ENCODE data around the gene SLC6A18.

Gene SLC6A18, protein sequence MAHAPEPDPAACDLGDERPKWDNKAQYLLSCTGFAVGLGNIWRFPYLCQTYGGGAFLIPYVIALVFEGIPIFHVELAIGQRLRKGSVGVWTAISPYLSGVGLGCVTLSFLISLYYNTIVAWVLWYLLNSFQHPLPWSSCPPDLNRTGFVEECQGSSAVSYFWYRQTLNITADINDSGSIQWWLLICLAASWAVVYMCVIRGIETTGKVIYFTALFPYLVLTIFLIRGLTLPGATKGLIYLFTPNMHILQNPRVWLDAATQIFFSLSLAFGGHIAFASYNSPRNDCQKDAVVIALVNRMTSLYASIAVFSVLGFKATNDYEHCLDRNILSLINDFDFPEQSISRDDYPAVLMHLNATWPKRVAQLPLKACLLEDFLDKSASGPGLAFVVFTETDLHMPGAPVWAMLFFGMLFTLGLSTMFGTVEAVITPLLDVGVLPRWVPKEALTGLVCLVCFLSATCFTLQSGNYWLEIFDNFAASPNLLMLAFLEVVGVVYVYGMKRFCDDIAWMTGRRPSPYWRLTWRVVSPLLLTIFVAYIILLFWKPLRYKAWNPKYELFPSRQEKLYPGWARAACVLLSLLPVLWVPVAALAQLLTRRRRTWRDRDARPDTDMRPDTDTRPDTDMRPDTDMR

DNA sequence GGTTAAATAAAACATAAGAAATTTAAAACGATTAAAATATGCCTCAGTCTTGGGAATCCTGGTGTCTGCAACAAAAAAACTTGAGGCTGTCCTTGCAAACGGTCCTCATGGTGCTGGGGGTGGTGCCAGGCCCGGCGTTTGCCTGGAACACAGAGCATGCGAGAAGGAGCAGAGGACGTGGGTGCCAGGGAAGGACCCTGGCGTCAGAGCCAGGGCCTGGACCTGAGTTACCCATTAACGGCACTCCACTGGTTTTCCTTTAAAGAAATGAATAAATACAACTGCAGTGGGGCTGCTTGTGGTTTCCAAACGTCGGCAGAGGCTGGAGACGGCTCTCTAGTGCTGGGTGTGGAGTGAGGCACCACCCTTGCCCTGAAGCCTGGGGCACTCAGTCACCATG lies at the start of gene SLC6A18:
Gene SLC6A18, plus strand, starts transcription at position 301 of the 400 bp plus-strand sequence. Its CDS starts 97 bp downstream, at position 398.
- Histone ChIP-seq H3K36me3 (ENCODE audit: control insufficient read depth, low read length) (no peaks in the 10 kb centered on the region), H3K27me3 (ENCODE audit: control insufficient read depth, low read length) (no peaks in the 10 kb centered on the region), H3K27ac (ENCODE audit: low read depth, low read length) (no peak within 1 kb of the TSS), H3K4me1 (ENCODE audit: control insufficient read depth, low read length) (no peaks in the 10 kb centered on the region), H3K9me3 (ENCODE audit: control insufficient read depth, insufficient read depth, low read length) (peaks cover 5% of the 10 kb centered on the region; the same call in 1 of the 2 replicates), H3K79me2 (ENCODE audit: control insufficient read depth, low read length) (no peaks in the 10 kb centered on the region), H4K20me1 (ENCODE audit: control insufficient read depth, insufficient read depth, low read depth, low read length) (no peaks in the 10 kb centered on the region), H3K4me3 (ENCODE audit: low read length) (no peak within 1 kb of the TSS), H3K4me2 (ENCODE audit: low read length) (no peak within 1 kb of the TSS), H3K9me2 (replicated peaks; ENCODE audit: control insufficient read depth, low read length) (no peaks in the 10 kb centered on the region), H3F3A (ENCODE audit: control insufficient read depth, insufficient read depth) (no peaks in the 10 kb centered on the region)
- TF ChIP-seq, protein P1, sequence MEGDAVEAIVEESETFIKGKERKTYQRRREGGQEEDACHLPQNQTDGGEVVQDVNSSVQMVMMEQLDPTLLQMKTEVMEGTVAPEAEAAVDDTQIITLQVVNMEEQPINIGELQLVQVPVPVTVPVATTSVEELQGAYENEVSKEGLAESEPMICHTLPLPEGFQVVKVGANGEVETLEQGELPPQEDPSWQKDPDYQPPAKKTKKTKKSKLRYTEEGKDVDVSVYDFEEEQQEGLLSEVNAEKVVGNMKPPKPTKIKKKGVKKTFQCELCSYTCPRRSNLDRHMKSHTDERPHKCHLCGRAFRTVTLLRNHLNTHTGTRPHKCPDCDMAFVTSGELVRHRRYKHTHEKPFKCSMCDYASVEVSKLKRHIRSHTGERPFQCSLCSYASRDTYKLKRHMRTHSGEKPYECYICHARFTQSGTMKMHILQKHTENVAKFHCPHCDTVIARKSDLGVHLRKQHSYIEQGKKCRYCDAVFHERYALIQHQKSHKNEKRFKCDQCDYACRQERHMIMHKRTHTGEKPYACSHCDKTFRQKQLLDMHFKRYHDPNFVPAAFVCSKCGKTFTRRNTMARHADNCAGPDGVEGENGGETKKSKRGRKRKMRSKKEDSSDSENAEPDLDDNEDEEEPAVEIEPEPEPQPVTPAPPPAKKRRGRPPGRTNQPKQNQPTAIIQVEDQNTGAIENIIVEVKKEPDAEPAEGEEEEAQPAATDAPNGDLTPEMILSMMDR (IDR thresholded peaks at IDR 0.05; ENCODE audit: low read depth, low read length, poor library complexity, severe bottlenecking), result no peak
- TF ChIP-seq EZH2phosphoT487 (IDR thresholded peaks at IDR 0.05; ENCODE audit: borderline replicate concordance, low read length), result no peak

DNA sequence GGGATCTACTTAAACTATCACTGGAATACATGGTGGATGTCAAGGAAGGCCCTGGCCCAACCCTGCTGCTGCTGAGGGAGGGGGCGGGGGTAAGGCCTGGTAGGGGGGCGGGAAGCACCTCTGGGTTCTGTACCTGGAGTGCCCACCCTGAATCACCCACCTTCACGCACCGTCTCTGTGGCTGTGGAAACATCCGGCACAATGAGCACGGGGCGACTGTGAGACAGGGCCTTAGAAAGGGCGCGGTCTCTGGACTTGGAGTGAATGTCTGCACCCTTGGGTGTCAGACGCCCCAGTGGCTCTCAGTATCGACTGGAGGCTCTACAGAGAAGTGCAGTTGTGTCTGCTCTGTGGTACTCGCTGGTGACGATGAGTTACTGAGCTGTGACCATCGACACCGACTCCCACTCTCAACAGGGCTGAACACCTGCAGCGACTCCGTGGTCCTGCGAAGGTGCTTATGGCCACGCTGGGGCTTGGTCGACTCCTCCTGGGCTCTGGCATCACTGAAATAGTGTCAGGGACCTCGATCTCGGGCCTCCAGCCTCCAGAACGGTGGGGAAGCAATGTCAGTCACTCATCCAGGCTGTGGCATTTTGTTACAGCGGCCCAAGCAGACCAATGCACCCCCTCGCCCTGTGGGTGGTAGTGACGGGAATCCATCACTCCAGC lies 49.2 kb upstream of the SLC6A18 start:
- H3K4me2 ChIP-seq (ENCODE audit: low read length), result no peak overlapping the region
- H3K9me2 ChIP-seq (replicated peaks; ENCODE audit: control insufficient read depth, low read length), result no peaks in the 10 kb centered on the region
- TF ChIP-seq, protein P1 (IDR thresholded peaks at IDR 0.05; ENCODE audit: low read depth, low read length, poor library complexity, severe bottlenecking), result no peak
- no peak for TF ChIP-seq EZH2phosphoT487 (IDR thresholded peaks at IDR 0.05; ENCODE audit: borderline replicate concordance, low read length)
- no peaks in the 10 kb centered on the region for H3K79me2 ChIP-seq (ENCODE audit: control insufficient read depth, low read length)
- no peaks in the 10 kb centered on the region for H4K20me1 ChIP-seq (ENCODE audit: control insufficient read depth, insufficient read depth, low read depth, low read length)
- H3K27ac ChIP-seq (ENCODE audit: low read depth, low read length), result no peak overlapping the region
- H3K4me3 ChIP-seq (ENCODE audit: low read length), result no peak overlapping the region
- no peaks in the 10 kb centered on the region for H3F3A ChIP-seq (ENCODE audit: control insufficient read depth, insufficient read depth)
- no peaks in the 10 kb centered on the region for H3K36me3 ChIP-seq (ENCODE audit: control insufficient read depth, low read length)
- H3K4me1 ChIP-seq (ENCODE audit: control insufficient read depth, low read length), result no peaks in the 10 kb centered on the region
- H3K9me3 ChIP-seq (ENCODE audit: control insufficient read depth, insufficient read depth, low read length), result no peaks in the 10 kb centered on the region
- no peaks in the 10 kb centered on the region for H3K27me3 ChIP-seq (ENCODE audit: control insufficient read depth, low read length)

DNA sequence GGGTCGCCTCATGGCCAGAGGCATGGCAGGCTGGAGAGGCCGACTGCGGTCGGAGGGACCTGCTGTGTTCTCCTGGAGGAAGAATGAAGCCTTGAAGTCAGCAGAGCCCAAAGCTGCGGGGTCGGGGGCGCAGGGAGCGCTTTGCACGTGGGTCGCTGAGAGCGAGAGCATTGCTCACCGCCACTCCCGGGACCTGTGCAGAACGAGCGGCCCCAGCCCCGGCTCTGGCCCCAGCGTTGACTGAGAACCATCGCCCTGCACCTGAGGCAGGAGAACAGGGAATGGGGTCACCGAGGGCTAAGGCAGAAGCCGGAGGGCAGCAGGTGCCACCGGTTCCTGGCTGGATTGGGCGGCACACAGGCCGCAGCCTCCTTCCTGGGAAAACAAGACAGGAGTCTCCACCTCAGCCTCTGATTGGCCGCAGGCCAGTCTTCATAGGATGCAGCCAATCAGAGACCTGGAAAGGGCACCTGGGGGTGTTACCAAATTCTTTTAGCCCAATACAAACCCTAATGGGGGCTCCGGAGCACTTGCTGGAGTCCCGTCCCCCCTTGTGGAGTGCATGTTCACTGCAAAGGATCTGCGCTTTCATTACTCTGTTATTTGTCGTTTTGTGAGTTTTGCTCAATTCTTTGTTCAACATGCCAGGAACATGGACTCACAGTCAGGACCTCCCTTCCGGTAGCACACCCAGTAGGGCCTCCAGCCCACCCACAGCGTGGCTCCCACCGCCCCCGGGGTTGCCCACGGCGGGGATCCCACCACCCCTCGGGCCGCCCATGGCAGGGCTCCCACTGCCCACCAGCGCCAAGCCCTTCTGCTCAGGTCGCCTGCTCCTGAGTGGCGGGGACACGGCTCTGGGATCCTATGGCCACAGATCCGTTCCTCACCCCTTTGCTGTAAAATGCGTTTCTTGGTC lies 48.4 kb upstream of the SLC6A18 start:
- H3K4me2 ChIP-seq (ENCODE audit: low read length), result no peak overlapping the region
- no peaks in the 10 kb centered on the region for H3K9me3 ChIP-seq (ENCODE audit: control insufficient read depth, insufficient read depth, low read length)
- H4K20me1 ChIP-seq (ENCODE audit: control insufficient read depth, insufficient read depth, low read depth, low read length), result no peaks in the 10 kb centered on the region

More for the DNA sequence above, 48.4 kb upstream of the SLC6A18 start:
- TF ChIP-seq, protein P1 (IDR thresholded peaks at IDR 0.05; ENCODE audit: low read depth, low read length, poor library complexity, severe bottlenecking), result no peak
- no peak for TF ChIP-seq EZH2phosphoT487 (IDR thresholded peaks at IDR 0.05; ENCODE audit: borderline replicate concordance, low read length)
- Histone ChIP-seq H3K4me3 (ENCODE audit: low read length) (no peak overlapping the region), H3K4me1 (ENCODE audit: control insufficient read depth, low read length) (no peaks in the 10 kb centered on the region), H3K79me2 (ENCODE audit: control insufficient read depth, low read length) (no peaks in the 10 kb centered on the region), H3K27me3 (ENCODE audit: control insufficient read depth, low read length) (no peaks in the 10 kb centered on the region), H3K9me2 (replicated peaks; ENCODE audit: control insufficient read depth, low read length) (no peaks in the 10 kb centered on the region), H3F3A (ENCODE audit: control insufficient read depth, insufficient read depth) (no peaks in the 10 kb centered on the region), H3K27ac (ENCODE audit: low read depth, low read length) (no peak overlapping the region), H3K36me3 (ENCODE audit: control insufficient read depth, low read length) (no peaks in the 10 kb centered on the region)
